ENCODE data around the gene NBPF3. TPM values are rescaled to one million over a fixed set of nuclear protein-coding genes. Genes with fewer than 3 reads are reported as not detected.

The NBPF3 gene
- total RNA-seq, 1 experiment from 2014 or later: 15.8 TPM

GRCh38 chr1:21496886-21497285 lies 56.9 kb downstream of the NBPF3 start:
- H3K79me2 ChIP-seq (ENCODE audit: insufficient read depth, low read length): no peaks in the 10 kb centered on the region
- H3K4me3 Mint-ChIP-seq: no peak overlapping the region
- no peak overlapping the region for H2BK20ac ChIP-seq (ENCODE audit: low read depth, low read length, poor library complexity, severe bottlenecking)
- H3K14ac ChIP-seq (ENCODE audit: insufficient read depth, low read length): no peak overlapping the region
- H3K56ac ChIP-seq (ENCODE audit: insufficient read length, low read depth, low read length): no peak overlapping the region
- H4K91ac ChIP-seq (ENCODE audit: insufficient read length, low read depth, low read length): no peak overlapping the region
- H3K27ac ChIP-seq (ENCODE audit: insufficient read length, low read depth, low read length): no peak overlapping the region
- H2AFZ ChIP-seq (ENCODE audit: low read length): no peak overlapping the region
- H3K36me3 Mint-ChIP-seq (ENCODE audit: insufficient read depth in 1 of 3, low read depth in 3 of 3): no peaks in the 10 kb centered on the region
- no peaks in the 10 kb centered on the region for H4K20me1 ChIP-seq (ENCODE audit: control insufficient read depth, insufficient read depth, insufficient read length)
- no peak overlapping the region for H2BK15ac ChIP-seq (ENCODE audit: low read depth, low read length)
- H3K9me3 Mint-ChIP-seq: peaks cover 2 to 7% of the 10 kb centered on the region in 2 experiments; a peak in 2 of 5 replicates
- H3K4me1 ChIP-seq (ENCODE audit: insufficient read depth, low read length): peaks cover 2% of the 10 kb centered on the region; the same call in 1 of the 2 replicates
- TF ChIP-seq, protein P1, sequence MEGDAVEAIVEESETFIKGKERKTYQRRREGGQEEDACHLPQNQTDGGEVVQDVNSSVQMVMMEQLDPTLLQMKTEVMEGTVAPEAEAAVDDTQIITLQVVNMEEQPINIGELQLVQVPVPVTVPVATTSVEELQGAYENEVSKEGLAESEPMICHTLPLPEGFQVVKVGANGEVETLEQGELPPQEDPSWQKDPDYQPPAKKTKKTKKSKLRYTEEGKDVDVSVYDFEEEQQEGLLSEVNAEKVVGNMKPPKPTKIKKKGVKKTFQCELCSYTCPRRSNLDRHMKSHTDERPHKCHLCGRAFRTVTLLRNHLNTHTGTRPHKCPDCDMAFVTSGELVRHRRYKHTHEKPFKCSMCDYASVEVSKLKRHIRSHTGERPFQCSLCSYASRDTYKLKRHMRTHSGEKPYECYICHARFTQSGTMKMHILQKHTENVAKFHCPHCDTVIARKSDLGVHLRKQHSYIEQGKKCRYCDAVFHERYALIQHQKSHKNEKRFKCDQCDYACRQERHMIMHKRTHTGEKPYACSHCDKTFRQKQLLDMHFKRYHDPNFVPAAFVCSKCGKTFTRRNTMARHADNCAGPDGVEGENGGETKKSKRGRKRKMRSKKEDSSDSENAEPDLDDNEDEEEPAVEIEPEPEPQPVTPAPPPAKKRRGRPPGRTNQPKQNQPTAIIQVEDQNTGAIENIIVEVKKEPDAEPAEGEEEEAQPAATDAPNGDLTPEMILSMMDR (conservative IDR thresholded peaks at IDR 0.05): no peak
- H3T11ph ChIP-seq (ENCODE audit: low read length): no peak overlapping the region
- no peaks in the 10 kb centered on the region for H3K23me2 ChIP-seq (ENCODE audit: insufficient read length, low read depth, low read length, poor library complexity, severe bottlenecking)
- no peak overlapping the region for H4K5ac ChIP-seq (ENCODE audit: insufficient read length, low read depth, low read length)
- no peak overlapping the region for H3K4ac ChIP-seq (ENCODE audit: low read depth, low read length)
- no peak overlapping the region for H2BK12ac ChIP-seq (ENCODE audit: insufficient read length, low read depth, low read length)
- H3K27me3 Mint-ChIP-seq (ENCODE audit: low read depth): peaks cover 22% of the 10 kb centered on the region
- H3K9ac ChIP-seq (ENCODE audit: extremely low read depth, insufficient read length, low read length): no peak overlapping the region
- H2BK5ac ChIP-seq (ENCODE audit: insufficient read length, low read length): no peak overlapping the region
- H4K8ac ChIP-seq (replicated peaks; ENCODE audit: insufficient read length, low read depth, low read length): no peak overlapping the region
- no peak for DNase-seq
- no peaks in the 10 kb centered on the region for H3K79me1 ChIP-seq (ENCODE audit: insufficient read depth, low read depth, low read length, poor library complexity, severe bottlenecking)
- peaks cover 16 to 24% of the 10 kb centered on the region in 2 experiments for H3K4me1 Mint-ChIP-seq
- H2BK120ac ChIP-seq (ENCODE audit: low read depth, low read length, poor library complexity, severe bottlenecking): no peak overlapping the region
- no peak overlapping the region for H3K27ac Mint-ChIP-seq
- no peaks in the 10 kb centered on the region for H3K9me3 ChIP-seq (ENCODE audit: control insufficient read depth, low read depth, low read length)
- no CpG with 5 or more reads among the region's 3 CpGs for WGBS (ENCODE audit: extremely low coverage, insufficient read length, low lambda C conversion rate)
- H3K23ac ChIP-seq (ENCODE audit: insufficient read length, low read depth, low read length): no peak overlapping the region
- no peak overlapping the region for H3K18ac ChIP-seq (ENCODE audit: insufficient read length, low read depth, low read length)
- no peak overlapping the region for H2AK5ac ChIP-seq (ENCODE audit: insufficient read length, low read length)
- peaks cover 2% of the 10 kb centered on the region; the same call in 1 of the 2 replicates for H3K27me3 ChIP-seq (ENCODE audit: insufficient read depth, low read length)
- H3K4me2 ChIP-seq (ENCODE audit: insufficient read depth, insufficient read length, low read length): no peak overlapping the region

All from H9 (cell line).